Measurements from ENCODE around the gene TMEM255A.

Gene TMEM255A

DNA sequence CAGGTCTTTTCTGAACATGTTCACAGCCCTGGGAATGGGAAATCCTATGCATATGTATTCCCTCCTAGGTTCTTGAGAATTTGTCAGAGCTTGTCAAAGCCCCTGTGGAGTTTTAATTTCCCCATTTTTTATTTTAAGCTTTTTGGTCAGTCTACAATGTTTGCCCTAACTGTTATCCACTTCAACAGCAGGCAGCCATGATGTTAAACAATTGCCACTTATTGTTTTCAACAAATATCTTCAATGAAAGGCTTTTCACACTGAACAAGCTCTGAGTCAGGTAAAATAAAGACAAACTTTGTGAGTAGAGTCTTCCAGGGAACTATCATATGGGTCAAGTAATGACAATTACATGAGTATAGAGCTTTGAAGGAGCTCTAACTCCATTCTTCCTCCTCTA lies 25.6 kb upstream of the TMEM255A start:
- TF ChIP-seq, protein P1, sequence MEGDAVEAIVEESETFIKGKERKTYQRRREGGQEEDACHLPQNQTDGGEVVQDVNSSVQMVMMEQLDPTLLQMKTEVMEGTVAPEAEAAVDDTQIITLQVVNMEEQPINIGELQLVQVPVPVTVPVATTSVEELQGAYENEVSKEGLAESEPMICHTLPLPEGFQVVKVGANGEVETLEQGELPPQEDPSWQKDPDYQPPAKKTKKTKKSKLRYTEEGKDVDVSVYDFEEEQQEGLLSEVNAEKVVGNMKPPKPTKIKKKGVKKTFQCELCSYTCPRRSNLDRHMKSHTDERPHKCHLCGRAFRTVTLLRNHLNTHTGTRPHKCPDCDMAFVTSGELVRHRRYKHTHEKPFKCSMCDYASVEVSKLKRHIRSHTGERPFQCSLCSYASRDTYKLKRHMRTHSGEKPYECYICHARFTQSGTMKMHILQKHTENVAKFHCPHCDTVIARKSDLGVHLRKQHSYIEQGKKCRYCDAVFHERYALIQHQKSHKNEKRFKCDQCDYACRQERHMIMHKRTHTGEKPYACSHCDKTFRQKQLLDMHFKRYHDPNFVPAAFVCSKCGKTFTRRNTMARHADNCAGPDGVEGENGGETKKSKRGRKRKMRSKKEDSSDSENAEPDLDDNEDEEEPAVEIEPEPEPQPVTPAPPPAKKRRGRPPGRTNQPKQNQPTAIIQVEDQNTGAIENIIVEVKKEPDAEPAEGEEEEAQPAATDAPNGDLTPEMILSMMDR (IDR thresholded peaks at IDR 0.05): no peak
- H3K27me3 ChIP-seq: no peaks in the 10 kb centered on the region
- no peak overlapping the region for H3K4me3 ChIP-seq (ENCODE audit: low read depth in 1 of 2, low read length in 1 of 2)
- H3K4me1 ChIP-seq (ENCODE audit: control insufficient read depth in 1 of 2, insufficient read depth in 1 of 2, low read depth in 1 of 2, low read length in 1 of 2): no peaks in the 10 kb centered on the region
- no peaks in the 10 kb centered on the region for H3K9me3 ChIP-seq
- H3K27ac ChIP-seq: no peak overlapping the region
- H3K36me3 ChIP-seq: no peaks in the 10 kb centered on the region

DNA sequence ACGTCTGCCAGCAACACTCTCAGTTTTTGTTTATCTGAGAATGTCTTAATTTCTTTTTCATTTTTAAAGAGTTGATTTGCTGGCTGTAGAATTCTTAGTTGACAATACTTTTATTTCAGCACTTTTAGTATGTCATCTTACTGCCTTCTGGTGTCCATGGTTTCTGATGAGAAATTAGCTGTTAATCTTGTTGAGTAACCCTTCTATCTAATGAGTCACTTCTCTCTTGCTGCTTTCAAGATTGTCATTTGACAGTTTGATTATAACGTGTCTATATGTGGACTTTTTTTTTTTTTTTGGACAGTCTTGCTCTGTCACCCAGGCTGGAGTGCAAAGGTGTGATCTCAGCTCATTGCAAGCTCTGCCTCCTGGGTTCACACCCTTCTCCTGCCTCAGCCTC lies 24.0 kb upstream of the TMEM255A start:
- Histone ChIP-seq H3K4me1 (ENCODE audit: control insufficient read depth in 1 of 2, insufficient read depth in 1 of 2, low read depth in 1 of 2, low read length in 1 of 2) (no peaks in the 10 kb centered on the region), H3K36me3 (no peaks in the 10 kb centered on the region), H3K4me3 (ENCODE audit: low read depth in 1 of 2, low read length in 1 of 2) (no peak overlapping the region), H3K27ac (no peak overlapping the region), H3K9me3 (no peaks in the 10 kb centered on the region), H3K27me3 (no peaks in the 10 kb centered on the region)
- TF ChIP-seq, protein P1 (IDR thresholded peaks at IDR 0.05): no peak

DNA sequence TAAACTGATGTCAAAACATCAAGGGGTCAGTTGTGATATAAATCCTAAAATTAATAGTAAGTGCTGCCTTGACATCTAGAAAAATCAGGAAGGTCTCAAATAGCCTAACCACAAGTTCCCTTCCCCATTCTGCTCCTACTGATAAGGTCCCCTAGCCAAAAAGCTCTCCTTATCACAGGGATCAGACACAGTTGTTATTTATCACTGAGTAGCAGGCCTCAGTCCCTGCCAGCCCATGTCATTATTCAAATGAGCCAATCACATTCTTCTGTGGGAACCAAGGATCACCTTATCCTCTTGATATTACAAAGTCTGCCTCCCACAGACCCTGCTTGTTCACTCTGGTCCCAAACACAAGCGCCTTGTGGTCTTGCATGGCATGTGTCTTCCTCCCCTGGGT lies 23.3 kb upstream of the TMEM255A start:
- Histone ChIP-seq H3K4me1 (ENCODE audit: control insufficient read depth in 1 of 2, insufficient read depth in 1 of 2, low read depth in 1 of 2, low read length in 1 of 2) (no peaks in the 10 kb centered on the region), H3K36me3 (no peaks in the 10 kb centered on the region), H3K27ac (no peak overlapping the region), H3K27me3 (no peaks in the 10 kb centered on the region), H3K4me3 (ENCODE audit: low read depth in 1 of 2, low read length in 1 of 2) (no peak overlapping the region), H3K9me3 (no peaks in the 10 kb centered on the region)
- TF ChIP-seq, protein P1 (IDR thresholded peaks at IDR 0.05): no peak

DNA sequence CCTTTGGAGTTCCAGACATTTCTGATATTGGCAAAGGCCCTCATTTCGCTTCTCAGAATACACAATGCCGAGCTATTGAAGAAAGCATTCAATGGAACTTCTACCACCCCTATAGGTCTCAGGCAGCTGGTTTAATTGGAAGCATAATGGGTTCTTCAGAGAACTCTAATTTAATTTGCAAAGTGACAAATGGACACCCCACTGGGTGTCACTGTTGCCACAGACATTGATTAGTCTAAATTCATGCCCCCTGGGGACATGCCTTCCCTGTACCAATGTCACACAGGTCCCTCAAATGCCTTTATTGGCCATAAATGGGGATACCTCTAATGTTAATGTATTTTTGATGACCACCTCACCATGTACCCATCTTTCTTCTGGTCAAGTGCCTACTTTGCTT lies 22.9 kb upstream of the TMEM255A start:
- Histone ChIP-seq H3K27me3 (no peaks in the 10 kb centered on the region), H3K9me3 (no peaks in the 10 kb centered on the region), H3K36me3 (no peaks in the 10 kb centered on the region), H3K27ac (no peak overlapping the region), H3K4me3 (ENCODE audit: low read depth in 1 of 2, low read length in 1 of 2) (no peak overlapping the region), H3K4me1 (ENCODE audit: control insufficient read depth in 1 of 2, insufficient read depth in 1 of 2, low read depth in 1 of 2, low read length in 1 of 2) (no peaks in the 10 kb centered on the region)
- TF ChIP-seq, protein P1 (IDR thresholded peaks at IDR 0.05): no peak

DNA sequence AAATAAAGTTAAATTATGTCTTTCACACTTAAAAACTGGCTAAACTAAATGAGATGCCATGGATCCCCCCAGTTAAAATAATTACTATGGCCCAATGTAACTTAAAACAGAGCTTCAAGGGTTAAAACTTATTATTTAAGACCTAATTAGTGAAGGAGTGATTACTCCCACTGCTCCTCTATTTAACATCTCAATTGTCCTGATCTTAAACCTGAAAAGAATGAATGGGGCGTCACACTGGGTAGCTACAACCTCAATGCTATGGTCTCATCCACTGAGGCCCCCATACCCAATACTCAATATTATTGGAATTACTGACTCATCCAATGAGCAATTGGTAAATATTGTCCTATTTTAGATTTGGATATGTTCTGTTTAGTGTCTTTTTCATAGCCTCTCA lies 21.1 kb upstream of the TMEM255A start:
- TF ChIP-seq, protein P1 (IDR thresholded peaks at IDR 0.05): no peak
- no peaks in the 10 kb centered on the region for H3K9me3 ChIP-seq
- H3K27ac ChIP-seq: no peak overlapping the region
- H3K4me1 ChIP-seq (ENCODE audit: control insufficient read depth in 1 of 2, insufficient read depth in 1 of 2, low read depth in 1 of 2, low read length in 1 of 2): no peaks in the 10 kb centered on the region
- no peaks in the 10 kb centered on the region for H3K36me3 ChIP-seq
- no peak overlapping the region for H3K4me3 ChIP-seq (ENCODE audit: low read depth in 1 of 2, low read length in 1 of 2)
- no peaks in the 10 kb centered on the region for H3K27me3 ChIP-seq

DNA sequence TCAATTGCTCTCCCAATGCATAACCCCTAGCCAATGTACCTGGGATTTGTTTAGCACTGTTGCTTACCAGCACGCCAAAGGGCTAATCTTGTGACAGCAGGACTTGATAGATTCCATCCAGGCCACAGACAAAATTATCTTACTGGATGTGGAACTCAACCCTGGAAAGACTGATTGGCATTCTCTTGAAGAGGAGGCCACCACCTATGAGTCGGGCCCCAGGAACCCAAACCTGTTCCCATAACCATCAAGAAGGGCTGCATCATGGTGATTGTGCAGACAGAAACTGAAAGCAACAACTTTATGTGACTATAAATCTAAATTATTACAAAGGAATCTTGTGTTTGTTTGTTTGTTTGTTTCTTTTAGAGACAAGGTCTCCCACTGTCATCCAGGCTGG lies 19.9 kb upstream of the TMEM255A start:
- Histone ChIP-seq H3K27ac (no peak overlapping the region), H3K36me3 (no peaks in the 10 kb centered on the region), H3K27me3 (no peaks in the 10 kb centered on the region), H3K9me3 (no peaks in the 10 kb centered on the region), H3K4me1 (ENCODE audit: control insufficient read depth in 1 of 2, insufficient read depth in 1 of 2, low read depth in 1 of 2, low read length in 1 of 2) (no peaks in the 10 kb centered on the region), H3K4me3 (ENCODE audit: low read depth in 1 of 2, low read length in 1 of 2) (no peak overlapping the region)
- TF ChIP-seq, protein P1 (IDR thresholded peaks at IDR 0.05): no peak
